ENCODE data around the gene EIF3CL. TPM values are rescaled to one million over a fixed set of nuclear protein-coding genes. Genes with fewer than 3 reads are reported as not detected.
A peak's percentile ranks its signal among the peaks of the same experiment; 100 is the strongest.
"Not testable (repeated sequence)": the region's sequence is repeated elsewhere in the genome, so short reads cannot be mapped to it uniquely, and the experiment has no call there.

Gene EIF3CL
- total and polyA plus RNA-seq, 2 of the 8 experiments (the other 6 are each of a cell fraction or from before 2014, with no cell fraction given), result 210 TPM; not detected in 1

GRCh38 chr16:28414530-28414929 lies 10.9 kb upstream of the EIF3CL start:
- H2BK5ac ChIP-seq (ENCODE audit: low read depth, low read length), result not testable (repeated sequence)

DNA sequence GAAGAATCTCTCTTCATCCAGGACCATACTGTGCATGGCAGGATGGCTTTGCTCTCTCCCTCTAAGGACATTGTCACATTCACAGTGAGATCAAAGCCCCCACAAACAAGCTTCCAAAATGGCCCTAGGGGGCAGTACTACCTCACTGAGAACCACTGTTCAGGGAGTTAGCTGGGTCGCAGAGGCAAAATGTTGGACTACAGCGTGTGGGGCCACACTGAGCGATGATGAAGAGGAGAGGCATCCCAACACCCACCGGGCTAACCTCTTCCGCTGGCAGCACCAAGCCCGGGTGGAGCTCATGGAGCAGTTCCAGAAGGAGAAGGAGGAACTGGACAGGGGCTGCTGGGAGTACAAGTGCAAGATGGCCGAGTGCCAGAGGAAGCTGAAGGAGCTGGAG lies 9.9 kb upstream of the EIF3CL start:
- H2BK15ac ChIP-seq (ENCODE audit: low read length); H3K36me3 ChIP-seq (ENCODE audit: control insufficient read depth in 2 of 4, insufficient read depth in 4 of 4, low read length in 3 of 4); H3K79me1 ChIP-seq (ENCODE audit: low read depth, low read length); H2AFZ ChIP-seq (ENCODE audit: low read length); H3K4me1 ChIP-seq (replicated peaks in 1 of 4; ENCODE audit: control insufficient read depth in 3 of 4, insufficient read depth in 4 of 4, low read length in 3 of 4); H3K14ac ChIP-seq (ENCODE audit: insufficient read length); H3K4me2 ChIP-seq (ENCODE audit: insufficient read depth in 1 of 2, low read depth in 2 of 2, low read length in 2 of 2); H3K23me2 ChIP-seq (ENCODE audit: low read depth, low read length); H3K9me3 ChIP-seq (ENCODE audit: insufficient read depth in 2 of 2, low read depth in 1 of 2, low read length in 1 of 2); H3K27me3 ChIP-seq (replicated peaks in 1 of 4; ENCODE audit: control insufficient read depth in 3 of 4, extremely low read depth in 1 of 4, insufficient read depth in 3 of 4, low read length in 3 of 4); H2BK120ac ChIP-seq (replicated peaks; ENCODE audit: low read depth, low read length); H3K23ac ChIP-seq (ENCODE audit: insufficient read length); H2BK20ac ChIP-seq (ENCODE audit: low read length); H3K18ac ChIP-seq (ENCODE audit: extremely low read depth, low read length); H2BK5ac ChIP-seq (ENCODE audit: low read depth, low read length); H4K5ac ChIP-seq (ENCODE audit: insufficient read length, low read depth, low read length); H2AK5ac ChIP-seq (ENCODE audit: low read depth, low read length); CTCF ChIA-PET (ENCODE audit: partially characterized antibody); DNase-seq (ENCODE audit: low read depth in 1 of 2, low spot score in 2 of 2); H3K9ac ChIP-seq (replicated peaks in 1 of 4; ENCODE audit: extremely low read depth in 1 of 4, low read depth in 3 of 4, low read length in 3 of 4); H4K20me1 ChIP-seq (replicated peaks in 1 of 2; ENCODE audit: control insufficient read depth in 1 of 2, insufficient read depth in 2 of 2, low read length in 2 of 2); H4K91ac ChIP-seq (replicated peaks; ENCODE audit: insufficient read length, low read length); H3K4ac ChIP-seq (replicated peaks; ENCODE audit: insufficient read length, low read depth, low read length); H3K79me2 ChIP-seq (ENCODE audit: control insufficient read depth in 1 of 2, insufficient read depth in 2 of 2, low read length in 2 of 2); H4K8ac ChIP-seq (ENCODE audit: extremely low read depth, insufficient read depth, low read length); H3K27ac ChIP-seq (ENCODE audit: low read depth, low read length); H3K4me3 ChIP-seq (ENCODE audit: extremely low read depth in 1 of 4, insufficient read depth in 2 of 4, low read depth in 3 of 4, low read length in 4 of 4); H2BK12ac ChIP-seq (ENCODE audit: low read depth, low read length); POLR2A ChIA-PET (ENCODE audit: partially characterized antibody); H3K56ac ChIP-seq (replicated peaks; ENCODE audit: insufficient read length, low read depth, low read length): not testable (repeated sequence)
- FAIRE-seq, result peak; percentile 7
- WGBS, 2 experiments (ENCODE audit: extremely low coverage in 1 of 2, insufficient coverage in 1 of 2, insufficient read length in 1 of 2, insufficient replicate concordance in 2 of 2, low coverage in 1 of 2, low lambda C conversion rate in 2 of 2, missing lambda C conversion rate in 1 of 2), result no CpG with 5 or more reads among the region's 7 CpGs

More at GRCh38 chr16:28414530-28414929, 10.9 kb upstream of the EIF3CL start:
- H2AFZ ChIP-seq (ENCODE audit: low read length); H3K23me2 ChIP-seq (ENCODE audit: low read depth, low read length); H3K36me3 ChIP-seq (ENCODE audit: control insufficient read depth in 2 of 4, insufficient read depth in 4 of 4, low read length in 3 of 4); H3K9ac ChIP-seq (replicated peaks in 1 of 4; ENCODE audit: extremely low read depth in 1 of 4, low read depth in 3 of 4, low read length in 3 of 4); H4K8ac ChIP-seq (ENCODE audit: extremely low read depth, insufficient read depth, low read length); H3K4me1 ChIP-seq (replicated peaks in 1 of 4; ENCODE audit: control insufficient read depth in 3 of 4, insufficient read depth in 4 of 4, low read length in 3 of 4); H3K56ac ChIP-seq (replicated peaks; ENCODE audit: insufficient read length, low read depth, low read length); CTCF ChIA-PET (ENCODE audit: partially characterized antibody); H2BK15ac ChIP-seq (ENCODE audit: low read length); H3K4ac ChIP-seq (replicated peaks; ENCODE audit: insufficient read length, low read depth, low read length); H4K5ac ChIP-seq (ENCODE audit: insufficient read length, low read depth, low read length); DNase-seq (ENCODE audit: low read depth in 1 of 2, low spot score in 2 of 2); H3K4me2 ChIP-seq (ENCODE audit: insufficient read depth in 1 of 2, low read depth in 2 of 2, low read length in 2 of 2); H3K23ac ChIP-seq (ENCODE audit: insufficient read length); H2BK120ac ChIP-seq (replicated peaks; ENCODE audit: low read depth, low read length); H3K27ac ChIP-seq (ENCODE audit: low read depth, low read length); H3K27me3 ChIP-seq (replicated peaks in 1 of 4; ENCODE audit: control insufficient read depth in 3 of 4, extremely low read depth in 1 of 4, insufficient read depth in 3 of 4, low read length in 3 of 4); H4K91ac ChIP-seq (replicated peaks; ENCODE audit: insufficient read length, low read length); H2AK5ac ChIP-seq (ENCODE audit: low read depth, low read length); POLR2A ChIA-PET (ENCODE audit: partially characterized antibody); H4K20me1 ChIP-seq (replicated peaks in 1 of 2; ENCODE audit: control insufficient read depth in 1 of 2, insufficient read depth in 2 of 2, low read length in 2 of 2); FAIRE-seq; H3K79me1 ChIP-seq (ENCODE audit: low read depth, low read length); H3K14ac ChIP-seq (ENCODE audit: insufficient read length); H3K9me3 ChIP-seq (ENCODE audit: insufficient read depth in 2 of 2, low read depth in 1 of 2, low read length in 1 of 2); H2BK20ac ChIP-seq (ENCODE audit: low read length); H3K79me2 ChIP-seq (ENCODE audit: control insufficient read depth in 1 of 2, insufficient read depth in 2 of 2, low read length in 2 of 2); H2BK12ac ChIP-seq (ENCODE audit: low read depth, low read length); H3K18ac ChIP-seq (ENCODE audit: extremely low read depth, low read length); H3K4me3 ChIP-seq (ENCODE audit: extremely low read depth in 1 of 4, insufficient read depth in 2 of 4, low read depth in 3 of 4, low read length in 4 of 4): not testable (repeated sequence)
- 93% methylated on average over 12 of the region's 18 CpGs; no CpG with 5 or more reads in 1 of the 2 experiments for WGBS, 2 experiments (ENCODE audit: extremely low coverage in 1 of 2, insufficient coverage in 1 of 2, insufficient read length in 1 of 2, insufficient replicate concordance in 2 of 2, low coverage in 1 of 2, low lambda C conversion rate in 2 of 2, missing lambda C conversion rate in 1 of 2)
